HFF-Myc (cell line): ENCODE measurements around the gene ANKS1B.

ENCODE experiments used
- DNase-seq: peaks from one replicate; pipeline ENCODE4 v3.0.0-alpha.2; 2011; ENCODE audit warnings: low read depth; ENCODE audit errors: extremely low read depth
- H3K4me3 ChIP-seq: replicated peaks from 2 replicates; pipeline ENCODE4 v1.5.1; 2011; ENCODE audit warnings: low read depth, mild to moderate bottlenecking, control low read depth, low read length
- CTCF ChIP-seq: IDR thresholded peaks from 2 replicates; pipeline ENCODE4 v1.5.1; 2012; ENCODE audit warnings: mild to moderate bottlenecking, low read depth, low read length, control low read depth; ENCODE audit errors: missing control alignments

ANKS1B gene

GRCh38 chr12:98812225-98812624, 1172.5 kb downstream of the ANKS1B start:
- no peak overlapping the region for H3K4me3 ChIP-seq
- no peak for DNase-seq
- no peak for TF ChIP-seq CTCF

- no peak for TF ChIP-seq CTCF
- no peak for DNase-seq
- H3K4me3 ChIP-seq: no peak overlapping the region
Observed at GRCh38 chr12:98808243-98808875, 1176.4 kb downstream of the ANKS1B start.

GRCh38 chr12:98807187-98807586, 1177.5 kb downstream of the ANKS1B start:
- TF ChIP-seq CTCF: no peak
- no peak for DNase-seq
- no peak overlapping the region for H3K4me3 ChIP-seq

GRCh38 chr12:98803468-98804209, 1181.1 kb downstream of the ANKS1B start:
- no peak overlapping the region for H3K4me3 ChIP-seq
- TF ChIP-seq CTCF: no peak
- DNase-seq: no peak

- no peak for DNase-seq
- no peak for TF ChIP-seq CTCF
- no peak overlapping the region for H3K4me3 ChIP-seq
Observed at GRCh38 chr12:98799822-98800221, 1184.9 kb downstream of the ANKS1B start.

- H3K4me3 ChIP-seq: no peak overlapping the region
- no peak for TF ChIP-seq CTCF
- no peak for DNase-seq
Observed at GRCh38 chr12:98799146-98799810, 1185.5 kb downstream of the ANKS1B start.
